ENCODE data around the gene ATP2B3. TPM values are rescaled to one million over a fixed set of nuclear protein-coding genes. Genes with fewer than 3 reads are reported as not detected.

ATP2B3 gene
- total RNA-seq, 1 experiment from 2014 or later: 0.35 TPM

GRCh38 chrX:153602601-153603000, 85.2 kb downstream of the ATP2B3 start:
- WGBS (ENCODE audit: extremely low coverage, insufficient read length, low lambda C conversion rate): no CpG with 5 or more reads among the region's 3 CpGs

More at GRCh38 chrX:153602601-153603000, 85.2 kb downstream of the ATP2B3 start:
- Histone ChIP-seq H4K20me1 (ENCODE audit: control insufficient read depth, insufficient read depth, insufficient read length) (no peaks in the 10 kb centered on the region), H3K27ac (ENCODE audit: insufficient read length, low read depth, low read length) (no peak overlapping the region), H2BK12ac (ENCODE audit: insufficient read length, low read depth, low read length) (no peak overlapping the region), H3K4ac (ENCODE audit: low read depth, low read length) (no peak overlapping the region), H4K8ac (replicated peaks; ENCODE audit: insufficient read length, low read depth, low read length) (no peak overlapping the region), H2AK5ac (ENCODE audit: insufficient read length, low read length) (no peak overlapping the region), H3K23me2 (ENCODE audit: insufficient read length, low read depth, low read length, poor library complexity, severe bottlenecking) (peaks cover 14% of the 10 kb centered on the region), H2BK5ac (ENCODE audit: insufficient read length, low read length) (no peak overlapping the region), H3K23ac (ENCODE audit: insufficient read length, low read depth, low read length) (no peak overlapping the region), H3K79me1 (ENCODE audit: insufficient read depth, low read depth, low read length, poor library complexity, severe bottlenecking) (no peaks in the 10 kb centered on the region), H4K91ac (ENCODE audit: insufficient read length, low read depth, low read length) (no peak overlapping the region), H2BK120ac (ENCODE audit: low read depth, low read length, poor library complexity, severe bottlenecking) (no peak overlapping the region), H3K27me3 (ENCODE audit: insufficient read depth, low read length) (no peaks in the 10 kb centered on the region), H3K4me2 (ENCODE audit: insufficient read depth, insufficient read length, low read length) (no peak overlapping the region), H4K5ac (ENCODE audit: insufficient read length, low read depth, low read length) (no peak overlapping the region), H3T11ph (ENCODE audit: low read length) (no peak overlapping the region), H3K9ac (ENCODE audit: extremely low read depth, insufficient read length, low read length) (no peak overlapping the region), H3K9me3 (ENCODE audit: control insufficient read depth, low read depth, low read length) (peaks cover 25% of the 10 kb centered on the region), H2AFZ (ENCODE audit: low read length) (no peak overlapping the region), H3K56ac (ENCODE audit: insufficient read length, low read depth, low read length) (no peak overlapping the region), H3K79me2 (ENCODE audit: insufficient read depth, low read length) (no peaks in the 10 kb centered on the region), H3K4me1 (ENCODE audit: insufficient read depth, low read length) (no peaks in the 10 kb centered on the region), H2BK15ac (ENCODE audit: low read depth, low read length) (no peak overlapping the region), H3K18ac (ENCODE audit: insufficient read length, low read depth, low read length) (no peak overlapping the region), H2BK20ac (ENCODE audit: low read depth, low read length, poor library complexity, severe bottlenecking) (no peak overlapping the region), H3K14ac (ENCODE audit: insufficient read depth, low read length) (no peak overlapping the region)
- Mint-ChIP-seq H3K27ac (no peak overlapping the region), H3K4me3 (no peak overlapping the region; a peak in 1 of 5 replicates), H3K4me1 (peaks cover 8 to 10% of the 10 kb centered on the region in 2 experiments), H3K27me3 (ENCODE audit: low read depth) (peaks cover 51% of the 10 kb centered on the region), H3K36me3 (ENCODE audit: insufficient read depth in 1 of 3, low read depth in 3 of 3) (peaks cover under 1 to 9% (median 9%) of the 10 kb centered on the region in 3 experiments; a peak in 6 of 7 replicates), H3K9me3 (peaks cover 76 to 82% of the 10 kb centered on the region in 2 experiments)
- no peak for TF ChIP-seq CTCF (conservative IDR thresholded peaks at IDR 0.05)
- DNase-seq: no peak

Data from H9 (cell line).